WTC11 (cell line): ENCODE measurements around the gene ABLIM3.

ENCODE experiments used
- CTCF ChIP-seq: fragments of 200-600 bp; IDR thresholded peaks from 2 replicates; pipeline ENCODE4 v1.8.0; 2022; ENCODE audit warnings: antibody characterized with exemption
- GABPB1 ChIP-seq: sonication (generic); formaldehyde crosslinking; IDR thresholded peaks from 2 replicates; pipeline ENCODE4 v1.8.1; 2023; ENCODE audit warnings: mild to moderate bottlenecking, missing genetic modification reagents
- MXD4 ChIP-seq: fragments of 250-450 bp; sonication (Bioruptor Pico); IDR thresholded peaks from 2 replicates; pipeline ENCODE4 v1.8.0; 2021; ENCODE audit warnings: mild to moderate bottlenecking, moderate library complexity, borderline replicate concordance

- no peak for TF ChIP-seq CTCF
- no peak for TF ChIP-seq GABPB1 (CRISPR knock-in tag)
- TF ChIP-seq MXD4 (CRISPR knock-in tag), result no peak
Observed at GRCh38 chr5:149216496-149216895, 75.2 kb downstream of the ABLIM3 start.
